Nephron progenitor cell (in vitro differentiated cells): Measurements from ENCODE around the gene NFIX.

ENCODE experiments used
- DNase-seq: peaks from one replicate; pipeline ENCODE4 v3.0.0; 2021
- H3K27ac Mint-ChIP-seq: 2 replicates; pipeline ENCODE4 v1.8.0; 2021; ENCODE audit warnings: mild to moderate bottlenecking, moderate library complexity, mixed read lengths
- H3K27me3 Mint-ChIP-seq: 2 replicates; pipeline ENCODE4 v1.8.0; 2021; ENCODE audit warnings: mild to moderate bottlenecking, low read depth, mixed read lengths; ENCODE audit not compliant: poor library complexity
- H3K36me3 Mint-ChIP-seq: 2 replicates; pipeline ENCODE4 v1.8.0; 2021; ENCODE audit warnings: low read depth, mixed read lengths
- H3K4me1 Mint-ChIP-seq: 2 replicates; pipeline ENCODE4 v1.8.0; 2021; ENCODE audit warnings: mixed read lengths
- H3K4me3 Mint-ChIP-seq: 2 replicates; pipeline ENCODE4 v1.8.0; 2021; ENCODE audit warnings: mild to moderate bottlenecking, moderate library complexity, mixed read lengths
- H3K9me3 Mint-ChIP-seq: 2 replicates; pipeline ENCODE4 v1.8.0; 2021; ENCODE audit warnings: mild to moderate bottlenecking, moderate library complexity, mixed read lengths
- CTCF ChIP-seq: fragments of 200-600 bp; sonication (generic); IDR thresholded peaks from 2 replicates; pipeline ENCODE4 v1.5.0; 2021; ENCODE audit warnings: antibody characterized with exemption

Gene NFIX

GRCh38 chr19:13004273-13004672, 9.0 kb downstream of the NFIX start:
- Mint-ChIP-seq H3K36me3 (no peaks in the 10 kb centered on the region), H3K9me3 (no peaks in the 10 kb centered on the region), H3K27ac (no peak overlapping the region), H3K27me3 (peaks cover 97% of the 10 kb centered on the region), H3K4me3 (no peak overlapping the region), H3K4me1 (no peaks in the 10 kb centered on the region)
- no peak for DNase-seq
- no peak for TF ChIP-seq CTCF

- Mint-ChIP-seq H3K27ac (no peak overlapping the region), H3K4me1 (no peaks in the 10 kb centered on the region), H3K4me3 (no peak overlapping the region), H3K36me3 (no peaks in the 10 kb centered on the region), H3K9me3 (no peaks in the 10 kb centered on the region), H3K27me3 (peaks cover 97% of the 10 kb centered on the region)
- no peak for DNase-seq
- no peak for TF ChIP-seq CTCF
Observed at GRCh38 chr19:13005253-13005652, 10.0 kb downstream of the NFIX start.

GRCh38 chr19:13005861-13006370, 10.6 kb downstream of the NFIX start:
- H3K4me1 Mint-ChIP-seq, result no peaks in the 10 kb centered on the region
- H3K36me3 Mint-ChIP-seq, result no peaks in the 10 kb centered on the region
- no peaks in the 10 kb centered on the region for H3K9me3 Mint-ChIP-seq
- H3K27ac Mint-ChIP-seq, result no peak overlapping the region
- TF ChIP-seq CTCF, result no peak
- DNase-seq, result no peak
- H3K4me3 Mint-ChIP-seq, result no peak overlapping the region
- peaks cover 97% of the 10 kb centered on the region for H3K27me3 Mint-ChIP-seq

GRCh38 chr19:13006431-13007281, 11.4 kb downstream of the NFIX start:
- H3K4me3 Mint-ChIP-seq, result no peak overlapping the region
- H3K27ac Mint-ChIP-seq, result no peak overlapping the region
- no peak for DNase-seq
- no peak for TF ChIP-seq CTCF
- no peaks in the 10 kb centered on the region for H3K4me1 Mint-ChIP-seq
- no peaks in the 10 kb centered on the region for H3K36me3 Mint-ChIP-seq
- peaks cover 97% of the 10 kb centered on the region for H3K27me3 Mint-ChIP-seq
- H3K9me3 Mint-ChIP-seq, result no peaks in the 10 kb centered on the region

GRCh38 chr19:13007292-13008045, 12.2 kb downstream of the NFIX start:
- H3K4me1 Mint-ChIP-seq, result no peaks in the 10 kb centered on the region
- no peak for TF ChIP-seq CTCF
- H3K36me3 Mint-ChIP-seq, result no peaks in the 10 kb centered on the region
- peaks cover 100% of the 10 kb centered on the region for H3K27me3 Mint-ChIP-seq
- H3K27ac Mint-ChIP-seq, result no peak overlapping the region
- DNase-seq, result no peak
- H3K4me3 Mint-ChIP-seq, result no peak overlapping the region
- H3K9me3 Mint-ChIP-seq, result no peaks in the 10 kb centered on the region
